Liver (tissue), 9 donors: ENCODE data around the gene ACLY. TPM values are rescaled to one million over a fixed set of nuclear protein-coding genes. Genes with fewer than 3 reads are reported as not detected.

Experiments
- DNase-seq: peaks from one replicate; pipeline ENCODE4 v3.0.0-alpha.2; 2017; ENCODE audit warnings: low spot score
- H3K27ac ChIP-seq, 2 donors: one replicate each; pipeline ENCODE4 v1.7.0; 2013; ENCODE audit warnings: inconsistent platforms in 2 of 2, low read length in 2 of 2, control low read depth in 1 of 2, low read depth in 1 of 2, mild to moderate bottlenecking in 1 of 2
- H3K27me3 ChIP-seq, 4 donors: one replicate each; pipeline versions ENCODE4 v1.6.1 to v1.7.0; 2013; ENCODE audit warnings: low read length in 3 of 4, inconsistent platforms in 1 of 4, mild to moderate bottlenecking in 1 of 4, moderate library complexity in 1 of 4; ENCODE audit not compliant: control insufficient read depth in 4 of 4, insufficient read depth in 4 of 4
- H3K36me3 ChIP-seq, 4 donors: one replicate each; pipeline versions ENCODE4 v1.6.1 to v1.7.0; 2013; ENCODE audit warnings: low read length in 3 of 4, mild to moderate bottlenecking in 3 of 4, low read depth in 1 of 4, moderate library complexity in 1 of 4; ENCODE audit not compliant: control insufficient read depth in 4 of 4, insufficient read depth in 3 of 4
- H3K4me1 ChIP-seq, 4 donors: one replicate each; pipeline versions ENCODE4 v1.6.1 to v1.7.0; 2013; ENCODE audit warnings: low read length in 3 of 4, mild to moderate bottlenecking in 3 of 4, moderate library complexity in 1 of 4; ENCODE audit not compliant: control insufficient read depth in 4 of 4, insufficient read depth in 4 of 4
- H3K4me3 ChIP-seq, 3 donors: one replicate each; pipeline versions ENCODE4 v1.6.1 to v1.7.0; 2013; ENCODE audit warnings: low read length in 3 of 3, control low read depth in 1 of 3, low read depth in 1 of 3, mild to moderate bottlenecking in 1 of 3
- H3K9ac ChIP-seq, 2 donors: one replicate each; pipeline ENCODE4 v1.7.0; 2013; ENCODE audit warnings: low read length in 2 of 2, mild to moderate bottlenecking in 2 of 2, moderate library complexity in 2 of 2, control low read depth in 1 of 2, low read depth in 1 of 2
- H3K9me3 ChIP-seq, 4 donors: one replicate each; pipeline versions ENCODE4 v1.6.1 to v1.7.0; 2013; ENCODE audit warnings: low read length in 3 of 4; ENCODE audit not compliant: control insufficient read depth in 4 of 4
- EGR1 ChIP-seq, 2 donors: IDR thresholded peaks; 2 replicates each; pipeline ENCODE4 v1.6.1; 2016 to 2018; ENCODE audit warnings: antibody characterized with exemption in 2 of 2, low read depth in 2 of 2
- FOXA1 ChIP-seq: IDR thresholded peaks from 2 replicates; pipeline ENCODE4 v1.6.1; 2016; ENCODE audit warnings: antibody characterized with exemption
- FOXA2 ChIP-seq: IDR thresholded peaks from 2 replicates; pipeline ENCODE4 v1.6.1; 2016; ENCODE audit warnings: antibody characterized with exemption
- HNF4A ChIP-seq, 2 donors: conservative IDR thresholded peaks; 2 replicates each; pipeline ENCODE4 v1.6.1; 2016; ENCODE audit warnings: antibody characterized with exemption in 2 of 2, mild to moderate bottlenecking in 2 of 2
- HNF4G ChIP-seq: IDR thresholded peaks from 2 replicates; pipeline ENCODE4 v1.6.1; 2016; ENCODE audit warnings: antibody characterized with exemption
- JUND ChIP-seq, 2 donors: IDR thresholded peaks; 2 replicates each; pipeline ENCODE4 v1.6.1; 2016; ENCODE audit warnings: antibody characterized with exemption in 2 of 2
- MAX ChIP-seq: IDR thresholded peaks from 2 replicates; pipeline ENCODE4 v1.6.1; 2016; ENCODE audit warnings: antibody characterized with exemption
- NR2F2 ChIP-seq: IDR thresholded peaks from 2 replicates; pipeline ENCODE4 v1.6.1; 2016; ENCODE audit warnings: antibody characterized with exemption
- RAD21 ChIP-seq, 2 donors: IDR thresholded peaks; 2 replicates each; pipeline ENCODE4 v1.6.1; 2016; ENCODE audit warnings: antibody characterized with exemption in 2 of 2, mild to moderate bottlenecking in 2 of 2
- REST ChIP-seq: IDR thresholded peaks from 2 replicates; pipeline ENCODE4 v1.6.1; 2016; ENCODE audit warnings: antibody characterized with exemption, mild to moderate bottlenecking
- SP1 ChIP-seq: IDR thresholded peaks from 2 replicates; pipeline ENCODE4 v1.6.1; 2018; ENCODE audit warnings: antibody characterized with exemption, mild to moderate bottlenecking
- TAF1 ChIP-seq: conservative IDR thresholded peaks from 2 replicates; pipeline ENCODE4 v1.6.1; 2016; ENCODE audit warnings: antibody characterized with exemption, mild to moderate bottlenecking
- YY1 ChIP-seq: IDR thresholded peaks from 2 replicates; pipeline ENCODE4 v1.6.1; 2016; ENCODE audit warnings: antibody characterized with exemption, mild to moderate bottlenecking
- WGBS: extraction: QIAGEN DNeasy Blood & Tissue Kit; methylation state at CpG from one replicate; pipeline ENCODE4 v1.1.7; 2013; 5-methylcytosine and 5-hydroxymethylcytosine counted together
- polyA plus RNA-seq, 2 donors: library from polyadenylated mRNA; stranded (reverse) in 1 of 2; unstranded in 1 of 2; fragments of 200-250 nt in 1 of 2; fragments of >200 nt in 1 of 2; fragmentation: Nextera tagmentation in 1 of 2; extraction: Ambion mirVana in 1 of 2; gene quantifications; one replicate each; pipeline versions ENCODE4 v1.2.1 to v1.2.3, GENCODE V29; 2013 to 2015
- total RNA-seq, 2 donors: library from RNA; depleted of rRNA; stranded (reverse); fragments of >200 nt; gene quantifications; one replicate each; pipeline ENCODE4 v1.2.3, GENCODE V29; 2014
- TF ChIP-seq, protein P1 (sequence below): fragments of 150-350 bp; IDR thresholded peaks from 2 replicates; pipeline ENCODE4 v1.5.1; 2017; ENCODE audit warnings: improper control_type of control experiment, low read depth, low read length; ENCODE audit not compliant: missing input control
- TF ChIP-seq, protein P2 (sequence below): IDR thresholded peaks from 2 replicates; pipeline ENCODE4 v1.6.1; 2016; ENCODE audit warnings: antibody characterized with exemption
- donor health status: healthy.
- donor health status: healthy.
- donor health status: healthy.
- donor health status: healthy.
- donor health status: healthy.

Gene ACLY
- total and polyA plus RNA-seq, 4 donors, result 12.1 to 133 (median 37.1) TPM

DNA sequence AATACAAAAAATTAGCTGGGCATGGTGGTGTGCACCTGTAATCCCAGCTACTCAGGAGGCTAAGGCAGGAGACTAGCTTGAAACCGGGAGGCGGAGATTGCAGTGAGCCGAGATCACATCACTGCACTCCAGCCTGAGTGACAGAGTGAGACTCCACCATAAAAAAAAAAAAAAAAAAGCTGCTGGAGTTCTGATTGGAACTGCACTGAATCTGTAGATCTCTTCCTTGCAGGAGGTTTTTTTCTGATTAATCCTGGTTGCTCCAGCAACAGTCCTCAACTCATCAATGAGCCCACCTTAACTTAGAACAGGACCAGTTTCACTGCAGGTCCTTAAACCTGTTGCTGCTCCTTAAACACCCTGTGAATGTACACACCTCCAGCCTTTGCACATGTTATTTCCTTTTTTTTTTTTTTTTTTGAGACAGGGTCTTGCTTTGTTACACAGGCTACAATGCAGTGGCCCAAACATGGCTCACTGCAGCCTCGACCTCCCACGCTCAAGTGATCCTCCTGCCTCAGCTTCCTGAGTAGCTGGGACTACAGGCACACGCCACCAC is 10.0 kb upstream of the ACLY start:
- Histone ChIP-seq H3K9me3 (no peaks in the 10 kb centered on the region), H3K9ac (no peak overlapping the region), H3K4me1 (peaks cover 0 to 10% (median 1%) of the 10 kb centered on the region in 4 donors), H3K27me3 (no peaks in the 10 kb centered on the region), H3K27ac (no peak overlapping the region), H3K4me3 (no peak overlapping the region), H3K36me3 (no peaks in the 10 kb centered on the region)
- DNase-seq, result no peak
- no peak for TF ChIP-seq RAD21 (IDR thresholded peaks at IDR 0.05)
- 83% methylated on average over 6 of the region's 6 CpGs for WGBS

DNA sequence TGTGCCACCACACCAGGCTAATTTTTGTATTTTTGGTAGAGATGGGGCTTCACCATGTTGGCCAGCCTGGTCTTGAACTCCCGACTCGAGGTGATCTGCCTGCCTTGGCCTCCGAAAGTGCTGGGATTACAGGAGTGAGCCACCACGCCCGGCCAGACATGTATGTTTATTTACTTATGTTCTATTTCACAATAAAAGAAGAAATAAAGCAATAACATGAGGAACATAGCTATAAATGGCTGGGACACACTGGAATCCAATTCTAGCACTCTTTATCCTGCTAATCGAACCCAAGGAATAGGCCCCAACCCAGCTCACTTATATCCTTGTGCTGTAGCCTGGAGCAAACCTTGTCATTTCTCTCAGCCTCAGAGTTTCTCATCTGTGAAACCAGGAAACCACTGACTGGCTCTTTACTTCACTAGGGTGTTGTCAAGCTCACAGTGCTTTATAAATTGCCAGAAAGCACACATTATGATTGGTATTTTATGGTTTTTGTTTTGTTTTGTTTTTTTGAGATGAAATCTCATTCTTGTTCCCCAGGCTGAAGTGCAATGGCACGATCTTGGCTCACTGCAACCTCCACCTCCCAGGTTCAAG is 7.3 kb upstream of the ACLY start:
- Histone ChIP-seq H3K27ac (no peak overlapping the region), H3K36me3 (no peaks in the 10 kb centered on the region), H3K9ac (no peak overlapping the region), H3K4me3 (no peak overlapping the region), H3K9me3 (no peaks in the 10 kb centered on the region), H3K4me1 (peaks cover 0 to 6% (median 1%) of the 10 kb centered on the region in 4 donors), H3K27me3 (no peaks in the 10 kb centered on the region)
- TF ChIP-seq HNF4A (conservative IDR thresholded peaks at IDR 0.05) (no peak), NR2F2 (no peak), RAD21 (IDR thresholded peaks at IDR 0.05) (no peak), REST (no peak)
- TF ChIP-seq, protein P1, sequence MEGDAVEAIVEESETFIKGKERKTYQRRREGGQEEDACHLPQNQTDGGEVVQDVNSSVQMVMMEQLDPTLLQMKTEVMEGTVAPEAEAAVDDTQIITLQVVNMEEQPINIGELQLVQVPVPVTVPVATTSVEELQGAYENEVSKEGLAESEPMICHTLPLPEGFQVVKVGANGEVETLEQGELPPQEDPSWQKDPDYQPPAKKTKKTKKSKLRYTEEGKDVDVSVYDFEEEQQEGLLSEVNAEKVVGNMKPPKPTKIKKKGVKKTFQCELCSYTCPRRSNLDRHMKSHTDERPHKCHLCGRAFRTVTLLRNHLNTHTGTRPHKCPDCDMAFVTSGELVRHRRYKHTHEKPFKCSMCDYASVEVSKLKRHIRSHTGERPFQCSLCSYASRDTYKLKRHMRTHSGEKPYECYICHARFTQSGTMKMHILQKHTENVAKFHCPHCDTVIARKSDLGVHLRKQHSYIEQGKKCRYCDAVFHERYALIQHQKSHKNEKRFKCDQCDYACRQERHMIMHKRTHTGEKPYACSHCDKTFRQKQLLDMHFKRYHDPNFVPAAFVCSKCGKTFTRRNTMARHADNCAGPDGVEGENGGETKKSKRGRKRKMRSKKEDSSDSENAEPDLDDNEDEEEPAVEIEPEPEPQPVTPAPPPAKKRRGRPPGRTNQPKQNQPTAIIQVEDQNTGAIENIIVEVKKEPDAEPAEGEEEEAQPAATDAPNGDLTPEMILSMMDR, result no peak
- no peak for DNase-seq
- 56% methylated on average over 7 of the region's 7 CpGs for WGBS

DNA sequence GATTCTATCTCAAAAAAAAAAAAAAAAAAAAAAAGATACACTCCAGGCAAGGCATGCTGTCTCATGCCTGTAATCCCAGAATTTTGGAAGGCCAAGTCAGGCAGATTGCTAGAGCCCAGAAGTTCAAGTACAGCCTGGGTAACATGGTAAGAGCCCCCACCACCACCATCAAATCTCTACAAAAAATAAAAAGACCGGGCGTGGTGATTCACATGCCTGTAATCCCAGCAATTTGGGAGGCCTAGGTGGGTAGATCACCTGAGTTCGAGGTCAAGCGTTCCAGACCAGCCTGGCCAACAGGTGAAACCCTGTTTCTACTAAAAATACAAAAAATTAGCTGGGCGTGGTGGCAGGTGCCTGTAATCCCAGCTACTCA is 1.8 kb upstream of the ACLY start:
- no peaks in the 10 kb centered on the region for H3K36me3 ChIP-seq
- no peak overlapping the region for H3K9ac ChIP-seq
- no peaks in the 10 kb centered on the region for H3K27me3 ChIP-seq
- H3K4me3 ChIP-seq, result no peak overlapping the region
- peak overlapping the region; percentile 85 to 96 for H3K27ac ChIP-seq
- peaks cover 8 to 29% (median 19%) of the 10 kb centered on the region in 4 donors for H3K4me1 ChIP-seq
- no peak for DNase-seq
- WGBS, result 96% methylated on average over 5 of the region's 5 CpGs
- no peaks in the 10 kb centered on the region for H3K9me3 ChIP-seq
- TF ChIP-seq YY1 (no peak), RAD21 (IDR thresholded peaks at IDR 0.05) (no peak), NR2F2 (no peak), HNF4A (conservative IDR thresholded peaks at IDR 0.05) (no peak), FOXA1 (no peak), FOXA2 (no peak), TAF1 (no peak), JUND (IDR thresholded peaks at IDR 0.05) (no peak), EGR1 (IDR thresholded peaks at IDR 0.05; ENCODE audit: low read depth in 2 of 2) (no peak), HNF4G (no peak), REST (no peak), SP1 (no peak), MAX (no peak)
- TF ChIP-seq, protein P2, sequence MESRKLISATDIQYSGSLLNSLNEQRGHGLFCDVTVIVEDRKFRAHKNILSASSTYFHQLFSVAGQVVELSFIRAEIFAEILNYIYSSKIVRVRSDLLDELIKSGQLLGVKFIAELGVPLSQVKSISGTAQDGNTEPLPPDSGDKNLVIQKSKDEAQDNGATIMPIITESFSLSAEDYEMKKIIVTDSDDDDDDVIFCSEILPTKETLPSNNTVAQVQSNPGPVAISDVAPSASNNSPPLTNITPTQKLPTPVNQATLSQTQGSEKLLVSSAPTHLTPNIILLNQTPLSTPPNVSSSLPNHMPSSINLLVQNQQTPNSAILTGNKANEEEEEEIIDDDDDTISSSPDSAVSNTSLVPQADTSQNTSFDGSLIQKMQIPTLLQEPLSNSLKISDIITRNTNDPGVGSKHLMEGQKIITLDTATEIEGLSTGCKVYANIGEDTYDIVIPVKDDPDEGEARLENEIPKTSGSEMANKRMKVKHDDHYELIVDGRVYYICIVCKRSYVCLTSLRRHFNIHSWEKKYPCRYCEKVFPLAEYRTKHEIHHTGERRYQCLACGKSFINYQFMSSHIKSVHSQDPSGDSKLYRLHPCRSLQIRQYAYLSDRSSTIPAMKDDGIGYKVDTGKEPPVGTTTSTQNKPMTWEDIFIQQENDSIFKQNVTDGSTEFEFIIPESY, result no peak
